Panc1 (cell line): Measurements from ENCODE around the gene TOB2.

Source experiments
- CTCF ChIP-seq: fragments of 450-650 bp; IDR thresholded peaks from 2 replicates; pipeline ENCODE4 v1.5.1; 2017; ENCODE audit warnings: mild to moderate bottlenecking
- POLR2AphosphoS5 ChIP-seq: IDR thresholded peaks from 2 replicates; pipeline ENCODE4 v1.6.1; 2012; ENCODE audit warnings: mild to moderate bottlenecking, low read depth, low read length, moderate library complexity
- REST ChIP-seq, 2 experiments: IDR thresholded peaks; 2 replicates each; pipeline ENCODE4 v1.6.1; 2011 to 2012; ENCODE audit warnings: low read depth in 2 of 2, control low read depth in 1 of 2, low read length in 1 of 2, mild to moderate bottlenecking in 1 of 2, moderate library complexity in 1 of 2; ENCODE audit not compliant: insufficient read depth in 1 of 2
- SIN3A ChIP-seq: IDR thresholded peaks from 2 replicates; pipeline ENCODE4 v1.6.1; 2012; ENCODE audit warnings: low read depth, mild to moderate bottlenecking, low read length, moderate library complexity, borderline replicate concordance; ENCODE audit not compliant: insufficient read depth
- TCF7L2 ChIP-seq: IDR thresholded peaks from 2 replicates; pipeline ENCODE4 v1.6.1; 2011; ENCODE audit warnings: mild to moderate bottlenecking, low read depth, low read length, inconsistent platforms

GRCh38 chr22:41469218-41469851 lies 22.7 kb upstream of the TOB2 start:
- TF ChIP-seq POLR2AphosphoS5 = no peak
- TF ChIP-seq CTCF = no peak
- TF ChIP-seq SIN3A = 0 out of 2 replicates have a peak, but pooled peaks have one; percentile 32
- no peak for TF ChIP-seq REST (IDR thresholded peaks at IDR 0.05; ENCODE audit: insufficient read depth in 1 of 2, low read depth in 2 of 2, low read length in 1 of 2)
- no peak for TF ChIP-seq TCF7L2
